Stimulated activated CD8-positive, alpha-beta memory T cell treated with anti-CD3 and anti-CD28 coated beads, Interleukin-7, amount 100 ng/mL, for 4 hours (primary cell): ENCODE measurements around the gene TMEM117.
"Not testable (repeated sequence)": the region's sequence is repeated elsewhere in the genome, so short reads cannot be mapped to it uniquely, and the experiment has no call there.

Source experiments
- DNase-seq, 2 donors: peaks; one replicate each; pipeline ENCODE4 v3.0.0-alpha.2; 2020; ENCODE audit warnings: low read depth in 2 of 2

Gene TMEM117

GRCh38 chr12:44223736-44224135, 387.9 kb downstream of the TMEM117 start:
- no peak for DNase-seq

- DNase-seq: no peak
Observed at GRCh38 chr12:44224399-44225148, 388.7 kb downstream of the TMEM117 start.

- no peak for DNase-seq
Observed at GRCh38 chr12:44225149-44225510, 389.2 kb downstream of the TMEM117 start.

GRCh38 chr12:44227616-44228015, 391.7 kb downstream of the TMEM117 start:
- DNase-seq: no peak

- DNase-seq: no peak
Observed at GRCh38 chr12:44229846-44230245, 394.0 kb downstream of the TMEM117 start.

- no peak for DNase-seq
Observed at GRCh38 chr12:44235674-44236073, 399.8 kb downstream of the TMEM117 start.

GRCh38 chr12:44240186-44240585, 404.3 kb downstream of the TMEM117 start:
- DNase-seq: no peak

- no peak for DNase-seq
Observed at GRCh38 chr12:44245932-44246331, 410.1 kb downstream of the TMEM117 start.

- no peak for DNase-seq
Observed at GRCh38 chr12:44246482-44247105, 410.7 kb downstream of the TMEM117 start.

GRCh38 chr12:44247588-44247987, 411.7 kb downstream of the TMEM117 start:
- no peak for DNase-seq

GRCh38 chr12:44248436-44248835, 412.6 kb downstream of the TMEM117 start:
- no peak for DNase-seq

GRCh38 chr12:44250440-44250839, 414.6 kb downstream of the TMEM117 start:
- not testable (repeated sequence) for DNase-seq

- DNase-seq: no peak
Observed at GRCh38 chr12:44253338-44253856, 417.5 kb downstream of the TMEM117 start.

GRCh38 chr12:44258246-44258645, 422.4 kb downstream of the TMEM117 start:
- DNase-seq: no peak

GRCh38 chr12:44259890-44260289, 424.0 kb downstream of the TMEM117 start:
- DNase-seq: no peak

GRCh38 chr12:44260581-44260980, 424.7 kb downstream of the TMEM117 start:
- DNase-seq: no peak

GRCh38 chr12:44285321-44285960, 449.6 kb downstream of the TMEM117 start:
- DNase-seq: no peak

GRCh38 chr12:44286336-44286735, 450.5 kb downstream of the TMEM117 start:
- no peak for DNase-seq

- no peak for DNase-seq
Observed at GRCh38 chr12:44286821-44287505, 451.1 kb downstream of the TMEM117 start.

- DNase-seq: no peak
Observed at GRCh38 chr12:44287545-44287944, 451.7 kb downstream of the TMEM117 start.

GRCh38 chr12:44294649-44295048, 458.8 kb downstream of the TMEM117 start:
- no peak for DNase-seq

GRCh38 chr12:44295958-44296623, 460.2 kb downstream of the TMEM117 start:
- no peak for DNase-seq
